Mucosa of descending colon (tissue), 3 donors: Measurements from ENCODE around the gene HES3. TPM values are rescaled to one million over a fixed set of nuclear protein-coding genes. Genes with fewer than 3 reads are reported as not detected.

Experiments
- ATAC-seq: fragments of 200-7000 bp; cut with Tn5 transposase; one replicate; pipeline ENCODE4 v1.9.1; 2020; ENCODE audit warnings: mild to moderate bottlenecking, moderate library complexity
- DNase-seq, 3 donors: peaks; one replicate each; pipeline ENCODE4 v3.0.0-alpha.2; 2020
- H3K36me3 ChIP-seq: fragments of 200-600 bp; one replicate; pipeline ENCODE4 v1.8.0; 2021; ENCODE audit warnings: low read depth, mild to moderate bottlenecking
- H3K4me1 ChIP-seq: fragments of 200-600 bp; one replicate; pipeline ENCODE4 v1.8.0; 2021; ENCODE audit warnings: low read depth, mild to moderate bottlenecking
- H3K4me3 ChIP-seq: fragments of 200-600 bp; one replicate; pipeline ENCODE4 v1.8.0; 2021; ENCODE audit warnings: mild to moderate bottlenecking
- H3K9me3 ChIP-seq: fragments of 200-600 bp; one replicate; pipeline ENCODE4 v1.8.0; 2021; ENCODE audit warnings: mild to moderate bottlenecking
- intact Hi-C, 2 donors: fragments of 100-400 bp; cut with DNase I in 1 of 2; cut with micrococcal nuclease in 1 of 2; formaldehyde crosslinking; loops; one replicate each; pipeline versions ENCODE4 v1.11.0 to v1.11.1; 2022; cut with DNase I, micrococcal nuclease
- total RNA-seq, 3 donors: library from RNA; stranded (reverse); fragmentation: NEBNext Ultra II Directional in 2 of 3; extraction: Animal tissue kit (Norgen Biotek cat#: 25700) in 2 of 3; gene quantifications; one replicate each; pipeline versions ENCODE4 v1.2.1 to v1.2.4, GENCODE V29; 2021 to 2023
- TF ChIP-seq, protein P1 (sequence below): fragments of 200-600 bp; IDR thresholded peaks from one replicate; pipeline ENCODE4 v1.8.0; 2022; ENCODE audit warnings: antibody characterized with exemption, mild to moderate bottlenecking
- donor health status: DM: no; HTN: no; CAD: no; lungs with moderate emphysema.
- donor health status: DM: no; HTN: no; CAD: no.
- donor health status: DM: no; HTN: yes; CAD: no.

HES3 gene
- total RNA-seq, 3 donors from 2014 or later = not detected

DNA sequence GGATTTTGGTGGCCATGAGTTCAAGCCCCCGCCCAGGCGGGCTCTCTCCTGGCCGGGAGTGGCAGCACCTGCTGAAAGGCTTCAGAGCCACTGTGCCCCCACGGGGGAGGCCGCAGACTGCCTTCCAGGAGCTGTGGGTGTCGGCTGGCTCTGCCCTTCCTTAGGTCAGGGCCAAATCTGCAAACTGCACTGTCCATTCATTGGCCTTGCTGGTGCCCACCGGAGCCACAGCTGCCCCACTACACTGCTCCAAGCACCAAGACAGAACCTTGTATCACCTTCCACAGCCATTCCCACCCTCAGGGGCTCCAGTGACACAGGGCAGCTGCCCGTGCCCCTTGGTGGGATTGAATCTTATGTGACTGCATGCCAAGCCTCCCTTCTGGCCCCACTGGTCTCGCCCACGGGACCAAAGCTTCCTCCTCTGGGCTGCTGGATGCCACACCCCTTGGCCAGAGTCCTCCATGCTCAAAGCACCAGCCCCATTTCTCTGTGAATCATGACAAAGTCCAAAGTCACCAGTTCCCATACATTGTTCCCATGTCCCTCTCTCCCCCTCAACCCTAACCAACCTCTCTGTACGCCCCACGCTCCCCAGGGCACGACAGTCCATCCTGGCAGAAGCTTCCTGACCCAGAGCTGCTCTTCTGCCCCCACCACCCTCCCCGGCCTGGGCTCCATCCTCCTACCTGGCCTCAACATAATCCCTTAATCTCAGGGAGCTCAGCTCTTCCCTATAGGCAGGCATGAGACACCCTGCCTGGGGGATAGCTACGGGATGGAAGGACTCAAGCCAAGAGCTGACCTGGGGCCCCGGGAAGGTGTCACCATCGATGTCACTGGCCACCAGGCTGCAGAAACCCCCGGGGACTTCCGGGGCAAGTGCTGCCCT is 37.8 kb downstream of the HES3 start:
- ATAC-seq = peak; percentile 92
- Histone ChIP-seq H3K4me3 (no peak overlapping the region), H3K4me1 (peaks cover 15% of the 10 kb centered on the region), H3K36me3 (no peaks in the 10 kb centered on the region), H3K9me3 (no peaks in the 10 kb centered on the region)
- peak; percentile 81 to 82 (median 82) for DNase-seq
- intact Hi-C loops = no loop called here
- TF ChIP-seq, protein P1, sequence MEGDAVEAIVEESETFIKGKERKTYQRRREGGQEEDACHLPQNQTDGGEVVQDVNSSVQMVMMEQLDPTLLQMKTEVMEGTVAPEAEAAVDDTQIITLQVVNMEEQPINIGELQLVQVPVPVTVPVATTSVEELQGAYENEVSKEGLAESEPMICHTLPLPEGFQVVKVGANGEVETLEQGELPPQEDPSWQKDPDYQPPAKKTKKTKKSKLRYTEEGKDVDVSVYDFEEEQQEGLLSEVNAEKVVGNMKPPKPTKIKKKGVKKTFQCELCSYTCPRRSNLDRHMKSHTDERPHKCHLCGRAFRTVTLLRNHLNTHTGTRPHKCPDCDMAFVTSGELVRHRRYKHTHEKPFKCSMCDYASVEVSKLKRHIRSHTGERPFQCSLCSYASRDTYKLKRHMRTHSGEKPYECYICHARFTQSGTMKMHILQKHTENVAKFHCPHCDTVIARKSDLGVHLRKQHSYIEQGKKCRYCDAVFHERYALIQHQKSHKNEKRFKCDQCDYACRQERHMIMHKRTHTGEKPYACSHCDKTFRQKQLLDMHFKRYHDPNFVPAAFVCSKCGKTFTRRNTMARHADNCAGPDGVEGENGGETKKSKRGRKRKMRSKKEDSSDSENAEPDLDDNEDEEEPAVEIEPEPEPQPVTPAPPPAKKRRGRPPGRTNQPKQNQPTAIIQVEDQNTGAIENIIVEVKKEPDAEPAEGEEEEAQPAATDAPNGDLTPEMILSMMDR = no peak

DNA sequence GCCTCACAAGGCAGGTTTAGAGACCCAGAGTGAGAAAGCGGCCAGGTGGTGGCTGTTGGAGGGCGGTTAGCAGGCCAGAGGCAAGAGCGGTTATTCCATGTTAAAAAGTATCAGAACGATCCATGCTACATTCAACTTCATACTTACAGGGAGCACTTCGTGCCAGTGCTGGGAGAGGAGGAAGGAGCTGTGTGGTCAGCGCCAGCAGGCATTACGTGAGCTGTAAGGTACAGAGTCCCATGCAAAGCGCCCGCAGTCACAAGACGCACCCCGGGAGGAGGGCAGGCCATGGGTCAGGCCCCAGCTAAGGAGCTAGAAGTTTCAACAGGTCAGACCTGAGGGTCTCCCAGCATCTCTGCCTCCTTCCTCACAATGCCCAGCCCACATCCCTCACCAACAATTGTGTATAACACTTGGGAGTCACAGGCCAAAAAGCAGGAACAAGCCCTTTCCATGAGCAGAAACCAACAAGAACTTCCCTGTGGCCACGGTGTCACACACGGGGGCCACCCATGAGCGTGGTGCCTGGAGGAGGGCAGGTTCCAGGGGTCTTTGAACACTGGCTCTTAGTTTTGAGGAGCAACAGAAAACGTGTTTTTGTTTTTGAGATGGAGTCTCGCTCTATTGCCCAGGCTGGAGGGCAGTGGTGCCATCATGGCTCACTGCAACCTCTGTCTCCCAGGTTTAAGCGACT is 38.7 kb downstream of the HES3 start:
- DNase-seq (peak in 1 of 3 donors; percentile 42), ATAC-seq (peak; percentile 11)
- TF ChIP-seq, protein P1 = no peak
- H3K4me3 ChIP-seq = no peak overlapping the region
- no peaks in the 10 kb centered on the region for H3K9me3 ChIP-seq
- no peaks in the 10 kb centered on the region for H3K36me3 ChIP-seq
- intact Hi-C loops = no loop called here
- H3K4me1 ChIP-seq = peaks cover 13% of the 10 kb centered on the region

DNA sequence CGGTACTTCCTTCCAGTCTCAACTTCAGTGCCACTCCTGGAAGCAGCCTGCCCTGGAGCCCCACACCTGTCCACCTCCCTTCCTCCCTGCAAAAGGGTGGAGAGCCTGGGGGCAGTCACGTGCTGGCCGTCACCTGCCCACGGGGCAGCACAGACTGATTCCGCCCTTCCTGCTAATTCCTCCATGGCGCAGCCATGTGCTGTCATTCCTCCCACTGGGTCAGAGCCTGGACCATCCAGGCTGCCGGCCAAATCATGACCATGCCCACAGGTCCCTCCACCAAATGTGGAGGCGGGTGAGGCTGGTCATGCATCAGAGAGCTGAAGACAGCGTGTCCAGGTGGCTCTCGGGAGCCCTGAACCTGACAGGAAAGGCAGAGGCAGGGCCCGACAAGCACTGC is 41.4 kb downstream of the HES3 start:
- H3K4me1 ChIP-seq = peaks cover 6% of the 10 kb centered on the region
- intact Hi-C loops = no loop called here
- ATAC-seq (no peak), DNase-seq (no peak)
- no peak overlapping the region for H3K4me3 ChIP-seq
- no peaks in the 10 kb centered on the region for H3K9me3 ChIP-seq
- TF ChIP-seq, protein P1 = no peak
- no peaks in the 10 kb centered on the region for H3K36me3 ChIP-seq

DNA sequence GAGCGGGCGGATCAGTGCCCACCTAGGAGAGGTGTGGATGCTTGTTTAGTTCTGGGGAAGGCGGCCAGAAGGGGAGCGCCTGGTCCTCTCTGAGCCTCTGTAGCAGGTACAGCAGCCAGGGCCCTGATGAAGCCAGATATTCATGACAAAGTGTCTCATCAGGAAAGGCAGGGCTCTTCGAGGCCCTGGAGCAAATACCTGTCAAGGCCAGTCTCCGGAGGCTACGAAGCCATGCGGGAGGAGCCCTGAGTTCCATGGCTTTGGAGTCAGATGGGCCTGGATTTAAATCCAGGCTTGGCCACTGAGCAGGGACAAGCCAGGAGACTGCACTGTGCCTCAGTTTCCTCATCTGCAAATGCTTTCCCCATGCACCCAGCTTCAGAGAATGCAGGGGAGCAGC is 42.3 kb downstream of the HES3 start:
- H3K4me3 ChIP-seq = no peak overlapping the region
- no peaks in the 10 kb centered on the region for H3K9me3 ChIP-seq
- ATAC-seq (no peak), DNase-seq (no peak)
- intact Hi-C loops = no loop called here
- no peaks in the 10 kb centered on the region for H3K36me3 ChIP-seq
- TF ChIP-seq, protein P1 = no peak
- peaks cover 6% of the 10 kb centered on the region for H3K4me1 ChIP-seq

DNA sequence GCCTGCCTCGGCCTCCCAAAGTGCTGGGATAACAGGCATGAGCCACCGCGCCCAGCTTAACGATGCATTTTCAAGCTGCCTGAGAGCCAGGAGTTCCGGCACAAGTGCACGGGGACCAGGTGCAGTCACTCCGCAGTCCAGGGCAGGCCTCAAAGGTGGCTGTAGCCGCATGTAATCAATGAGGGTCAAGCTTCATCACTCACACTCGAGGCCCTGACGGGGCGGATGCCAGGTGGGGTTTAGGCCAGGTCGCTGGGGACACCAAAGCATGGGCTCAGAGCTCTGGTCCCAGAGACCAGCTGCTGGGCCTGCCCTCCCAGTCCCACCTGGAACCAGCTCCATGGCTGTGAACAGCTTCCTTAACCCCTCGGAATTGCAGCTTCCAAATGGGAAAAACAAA is 43.0 kb downstream of the HES3 start:
- DNase-seq (no peak), ATAC-seq (no peak)
- Histone ChIP-seq H3K9me3 (no peaks in the 10 kb centered on the region), H3K36me3 (no peaks in the 10 kb centered on the region), H3K4me1 (peaks cover 2% of the 10 kb centered on the region), H3K4me3 (no peak overlapping the region)
- intact Hi-C loops = no loop called here
- TF ChIP-seq, protein P1 = no peak
